ENCODE data around the gene BLOC1S4.
"Not testable (repeated sequence)": the region's sequence is repeated elsewhere in the genome, so short reads cannot be mapped to it uniquely, and the experiment has no call there.

The BLOC1S4 gene

DNA sequence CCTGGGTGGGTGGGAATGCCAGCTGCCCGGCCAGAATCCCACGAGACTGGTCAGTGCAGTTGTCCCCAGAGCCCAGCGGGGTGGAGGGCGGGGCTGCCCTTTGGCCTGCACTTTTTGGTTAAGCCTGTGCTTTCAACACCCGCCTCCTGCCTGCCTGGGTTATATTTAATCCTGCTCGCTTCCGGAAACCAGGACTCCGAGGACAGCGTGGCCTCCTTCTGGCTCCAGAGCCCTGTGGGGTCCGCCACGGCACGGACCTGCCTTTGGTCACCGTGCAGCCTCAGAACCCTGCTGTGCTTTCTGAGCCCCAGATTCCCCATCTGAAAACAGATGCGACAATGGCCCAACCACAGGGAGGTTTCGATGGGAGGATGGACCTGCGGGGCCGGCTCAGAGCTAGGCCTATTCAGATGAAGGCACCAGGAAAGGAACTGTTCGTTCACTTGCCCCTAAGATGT is 37.2 kb downstream of the BLOC1S4 start:
- no peak for DNase-seq
- in situ Hi-C loops (cut with HindIII; ENCODE audit: low pct_ligation_motif_present, low pct_unique_long_range_greater_than_20kb, low sequenced_read_pairs): no loop called here

DNA sequence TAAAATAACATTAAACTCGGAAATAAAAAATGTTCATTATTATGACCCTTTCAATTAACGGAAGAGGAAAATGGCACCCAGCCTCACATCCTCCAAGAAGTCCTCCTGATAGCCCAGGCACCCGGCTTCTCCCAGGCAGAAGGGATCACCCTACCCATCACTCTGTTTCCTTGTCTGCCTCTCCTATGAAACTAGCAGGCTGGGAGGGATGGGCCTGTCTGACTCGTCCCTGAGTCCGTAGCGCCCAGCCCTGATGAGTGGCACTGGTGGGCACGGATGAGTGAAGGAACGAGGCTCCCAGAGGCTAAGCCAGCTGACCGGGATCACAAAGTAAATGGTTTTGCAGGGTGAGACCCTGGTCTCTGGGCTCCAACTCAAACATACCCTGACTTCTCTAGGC is 37.9 kb downstream of the BLOC1S4 start:
- in situ Hi-C loops (cut with HindIII; ENCODE audit: low pct_ligation_motif_present, low pct_unique_long_range_greater_than_20kb, low sequenced_read_pairs): no loop called here
- DNase-seq: no peak

- no peak for DNase-seq
- in situ Hi-C loops (cut with HindIII; ENCODE audit: low pct_ligation_motif_present, low pct_unique_long_range_greater_than_20kb, low sequenced_read_pairs): no loop called here
Measured at GRCh38 chr4:6754481-6755087, 38.6 kb downstream of the BLOC1S4 start.

- in situ Hi-C loops (cut with HindIII; ENCODE audit: low pct_ligation_motif_present, low pct_unique_long_range_greater_than_20kb, low sequenced_read_pairs): no loop called here
- no peak for DNase-seq
Measured at GRCh38 chr4:6755088-6755753, 39.2 kb downstream of the BLOC1S4 start.

DNA sequence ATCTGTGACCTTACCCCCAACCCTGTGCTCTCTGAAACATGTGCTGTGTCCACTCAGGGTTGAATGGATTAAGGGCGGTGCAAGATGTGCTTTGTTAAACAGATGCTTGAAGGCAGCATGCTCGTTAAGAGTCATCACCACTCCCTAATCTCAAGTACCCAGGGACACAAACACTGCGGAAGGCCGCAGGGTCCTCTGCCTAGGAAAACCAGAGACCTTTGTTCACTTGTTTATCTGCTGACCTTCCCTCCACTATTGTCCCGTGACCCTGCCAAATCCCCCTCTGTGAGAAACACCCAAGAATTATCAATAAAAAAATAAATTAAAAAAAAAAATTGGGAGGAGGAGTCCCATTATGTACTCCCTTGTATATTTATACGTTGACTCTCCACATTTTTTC is 40.4 kb downstream of the BLOC1S4 start:
- DNase-seq; in situ Hi-C loops (cut with HindIII; ENCODE audit: low pct_ligation_motif_present, low pct_unique_long_range_greater_than_20kb, low sequenced_read_pairs): not testable (repeated sequence)

GRCh38 chr4:6758728-6759127 is 42.8 kb downstream of the BLOC1S4 start:
- in situ Hi-C loops (cut with HindIII; ENCODE audit: low pct_ligation_motif_present, low pct_unique_long_range_greater_than_20kb, low sequenced_read_pairs): no loop called here
- DNase-seq: no peak

- in situ Hi-C loops (cut with HindIII; ENCODE audit: low pct_ligation_motif_present, low pct_unique_long_range_greater_than_20kb, low sequenced_read_pairs): no loop called here
- no peak for DNase-seq
Measured at GRCh38 chr4:6760865-6761264, 44.9 kb downstream of the BLOC1S4 start.

GRCh38 chr4:6761649-6762615 is 46.0 kb downstream of the BLOC1S4 start:
- DNase-seq: no peak
- in situ Hi-C loops (cut with HindIII; ENCODE audit: low pct_ligation_motif_present, low pct_unique_long_range_greater_than_20kb, low sequenced_read_pairs): no loop called here

- in situ Hi-C loops (cut with HindIII; ENCODE audit: low pct_ligation_motif_present, low pct_unique_long_range_greater_than_20kb, low sequenced_read_pairs): no loop called here
- DNase-seq: no peak
Measured at GRCh38 chr4:6763330-6763851, 47.4 kb downstream of the BLOC1S4 start.

DNA sequence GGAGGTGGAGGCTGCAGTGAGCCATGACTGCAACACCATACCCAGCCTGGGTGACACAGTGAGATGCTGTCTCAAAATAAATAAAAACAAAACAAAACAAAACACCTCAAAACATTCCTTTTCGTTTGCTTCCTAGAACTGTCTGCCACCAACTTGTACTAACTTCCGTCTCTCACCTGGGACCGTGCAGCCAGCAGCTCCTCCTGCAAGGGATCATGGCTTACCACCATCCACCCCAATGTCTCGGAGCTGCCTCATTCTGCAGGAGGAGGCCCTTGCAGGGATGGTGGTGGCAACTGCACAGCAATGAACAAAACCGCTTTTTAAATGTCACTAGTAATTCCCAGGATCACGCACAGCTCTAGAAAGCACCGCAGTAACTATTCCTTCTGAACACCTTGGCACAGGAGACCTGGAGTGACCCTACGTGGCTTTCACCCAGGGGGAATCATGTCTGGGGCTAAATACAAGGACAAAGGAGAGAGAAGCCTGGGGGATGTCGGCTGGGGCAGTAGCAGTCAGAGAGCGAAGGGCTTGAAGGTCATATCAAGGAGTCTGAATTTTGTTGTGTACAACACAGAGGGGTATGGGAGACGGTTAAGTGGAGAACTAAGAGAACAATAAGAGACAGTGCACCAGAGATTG is 49.1 kb downstream of the BLOC1S4 start:
- in situ Hi-C loops (cut with HindIII; ENCODE audit: low pct_ligation_motif_present, low pct_unique_long_range_greater_than_20kb, low sequenced_read_pairs): no loop called here
- DNase-seq: no peak

DNA sequence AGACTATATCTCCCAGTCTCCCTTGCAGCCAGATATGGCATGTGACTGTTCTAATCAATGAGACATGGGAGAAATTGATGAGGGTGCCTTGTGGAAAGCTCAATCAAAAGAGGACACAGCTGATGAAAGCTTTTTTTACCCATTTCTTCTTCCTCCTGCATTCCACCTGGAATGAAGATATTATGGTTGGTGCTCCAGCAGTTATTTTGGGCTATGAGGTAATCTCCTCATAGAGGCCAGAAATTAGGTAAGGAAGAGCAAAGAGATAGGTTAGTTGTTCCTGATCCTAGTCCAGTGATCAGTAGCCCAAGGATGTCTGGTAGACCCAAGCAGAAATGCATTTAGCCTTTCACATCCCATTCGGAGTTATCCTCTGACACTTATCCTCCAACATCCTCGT is 49.7 kb downstream of the BLOC1S4 start:
- no peak for DNase-seq
- in situ Hi-C loops (cut with HindIII; ENCODE audit: low pct_ligation_motif_present, low pct_unique_long_range_greater_than_20kb, low sequenced_read_pairs): no loop called here

Measured in ACHN (cell line).